Left hindlimb (tissue), 1 donor: ENCODE data around the gene CEL.
A peak's percentile ranks its signal among the peaks of the same experiment; 100 is the strongest.

Experiments
- DNase-seq: peaks from one replicate; pipeline ENCODE4 v3.0.0-alpha.2; 2018

CEL gene

DNA sequence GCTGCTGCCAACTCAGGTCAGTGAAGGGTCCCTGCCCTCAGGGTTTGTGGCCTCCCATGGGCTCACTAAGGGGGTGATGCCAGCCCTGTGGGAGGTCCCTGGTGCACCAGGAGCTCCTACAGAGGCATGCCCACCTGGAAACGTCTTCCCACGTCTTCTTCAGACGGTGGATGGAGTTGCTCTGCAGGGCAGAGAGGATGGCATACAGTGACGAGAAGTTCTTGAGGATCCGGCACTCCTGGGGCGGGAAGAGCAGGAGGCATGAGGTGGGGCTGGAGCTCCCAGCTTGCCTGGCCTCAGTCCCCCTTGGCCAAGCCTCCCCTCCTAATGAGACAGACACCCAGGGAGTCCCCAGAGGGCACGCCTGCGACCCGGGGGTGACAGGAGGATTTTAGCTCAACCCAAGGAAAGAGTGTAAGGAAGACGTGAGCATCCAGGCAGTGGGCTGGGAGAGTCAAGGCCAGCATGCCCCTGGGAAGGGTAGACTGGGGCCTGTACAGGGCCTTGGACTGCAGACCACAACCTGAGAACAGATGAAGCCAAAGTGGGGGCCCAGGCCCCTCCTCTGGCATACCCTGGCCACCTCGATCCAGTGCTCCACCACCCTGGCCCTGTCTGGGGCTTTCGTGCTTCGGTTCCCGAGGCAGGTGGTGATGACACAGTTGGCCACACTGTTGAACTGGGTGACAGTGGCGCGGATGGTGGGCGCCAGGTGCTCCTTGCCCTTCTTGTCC lies 44.9 kb downstream of the CEL start:
- DNase-seq = peak; percentile 12

DNA sequence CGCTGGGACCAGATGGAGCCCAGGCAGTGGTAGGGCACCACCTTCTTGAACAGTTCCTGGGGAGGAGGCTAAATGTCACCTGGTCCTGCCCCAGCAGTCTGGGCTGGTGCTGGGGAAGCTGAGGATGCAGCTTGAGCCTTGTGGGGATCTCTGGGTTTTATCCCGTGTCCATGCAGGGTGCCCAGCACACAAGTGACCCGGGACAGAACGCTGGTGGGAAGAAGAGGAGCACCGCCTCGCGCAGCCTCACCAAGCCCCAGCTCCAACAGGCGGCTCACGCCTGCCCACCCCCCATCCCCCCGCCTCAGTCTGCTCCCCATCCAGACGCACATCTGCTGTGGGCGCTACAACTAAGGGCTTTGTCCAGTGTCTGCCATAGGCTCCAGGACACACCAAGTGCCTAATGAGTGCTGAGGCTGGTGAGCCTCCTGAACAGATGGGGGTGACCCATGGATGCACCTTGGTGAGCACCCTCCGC lies 45.5 kb downstream of the CEL start:
- DNase-seq = peak; percentile 8

DNA sequence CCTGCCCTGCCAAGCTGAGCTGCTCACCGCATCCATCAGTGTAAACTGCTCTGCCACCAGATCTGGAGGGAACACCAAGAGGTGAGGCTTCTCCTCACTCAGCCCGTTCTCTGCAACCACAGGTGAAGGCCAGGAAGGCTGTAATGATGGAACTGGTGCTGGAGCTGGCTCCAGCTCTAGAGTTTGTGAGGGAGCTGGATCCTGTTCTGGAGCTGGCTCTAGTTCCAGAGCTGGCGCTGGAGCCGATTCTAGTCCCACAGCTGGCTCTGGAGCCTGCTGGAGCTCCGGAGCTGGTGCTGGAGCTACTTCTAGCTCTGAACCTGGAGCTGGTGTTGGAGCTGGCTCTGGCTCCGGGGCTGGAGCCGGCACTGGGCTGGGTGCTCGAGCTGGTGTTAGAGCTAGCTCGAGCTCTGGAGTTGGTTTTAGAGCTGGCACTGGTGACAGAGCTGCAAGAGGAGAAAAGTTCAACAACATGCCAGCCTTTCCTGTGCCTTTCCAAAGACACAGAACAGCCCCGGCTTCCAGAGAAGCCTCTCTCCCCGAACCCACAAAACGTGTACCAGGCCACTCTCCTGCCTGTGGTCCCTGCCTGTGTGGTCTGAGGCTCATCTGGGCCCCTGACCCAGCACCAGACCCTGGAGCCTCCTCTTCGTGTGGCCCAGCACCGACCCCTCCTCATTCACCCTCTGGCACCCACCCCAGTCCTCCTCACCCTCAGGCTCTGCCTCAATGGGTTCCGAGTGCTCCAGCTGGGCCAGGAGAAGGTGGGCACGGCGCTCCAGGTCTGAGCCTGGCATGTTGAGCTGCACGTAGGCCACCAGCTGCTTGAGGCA lies 46.4 kb downstream of the CEL start:
- no peak for DNase-seq

DNA sequence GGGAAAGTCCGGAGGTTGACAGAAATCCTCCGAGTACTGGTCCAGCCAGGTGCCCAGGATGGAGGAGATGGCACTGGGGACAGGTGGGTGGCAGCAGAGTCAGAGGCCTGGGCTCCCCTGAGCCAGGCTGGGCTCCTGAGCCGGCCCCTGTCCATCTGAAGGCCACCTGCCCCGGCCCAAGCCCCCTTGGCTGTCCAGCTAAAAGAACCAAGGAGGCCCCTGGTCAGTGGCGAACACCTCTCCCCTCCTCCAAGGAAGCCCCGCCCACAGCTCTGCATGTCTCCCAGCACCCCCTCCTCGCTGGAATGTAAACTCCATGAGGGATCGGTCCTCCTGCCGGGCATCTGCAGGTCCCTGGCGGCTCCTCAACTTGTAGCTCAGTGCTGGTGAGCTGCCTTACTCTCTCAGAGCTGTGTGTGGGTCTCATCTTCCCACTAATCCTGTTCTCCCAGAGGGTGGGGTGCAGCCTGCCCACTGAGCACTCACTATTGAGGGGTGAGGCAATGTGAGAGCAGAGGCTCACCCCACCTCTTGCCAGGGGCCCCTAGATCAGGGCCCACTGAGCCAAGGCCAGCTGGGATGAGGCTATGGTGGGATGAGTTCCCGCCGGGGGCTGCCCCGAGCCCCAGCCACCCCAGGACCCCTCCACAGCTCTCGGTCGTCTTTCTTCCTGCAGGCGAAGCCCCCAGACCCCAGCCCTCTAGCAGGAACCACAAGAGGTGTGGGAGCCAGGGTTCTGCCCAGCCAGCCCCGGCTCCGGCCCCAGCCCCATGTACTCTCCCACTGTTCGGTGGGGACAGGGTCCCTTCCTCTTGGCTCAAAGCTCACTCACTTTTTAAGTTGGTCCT lies 47.2 kb downstream of the CEL start:
- peak; percentile 17 for DNase-seq

DNA sequence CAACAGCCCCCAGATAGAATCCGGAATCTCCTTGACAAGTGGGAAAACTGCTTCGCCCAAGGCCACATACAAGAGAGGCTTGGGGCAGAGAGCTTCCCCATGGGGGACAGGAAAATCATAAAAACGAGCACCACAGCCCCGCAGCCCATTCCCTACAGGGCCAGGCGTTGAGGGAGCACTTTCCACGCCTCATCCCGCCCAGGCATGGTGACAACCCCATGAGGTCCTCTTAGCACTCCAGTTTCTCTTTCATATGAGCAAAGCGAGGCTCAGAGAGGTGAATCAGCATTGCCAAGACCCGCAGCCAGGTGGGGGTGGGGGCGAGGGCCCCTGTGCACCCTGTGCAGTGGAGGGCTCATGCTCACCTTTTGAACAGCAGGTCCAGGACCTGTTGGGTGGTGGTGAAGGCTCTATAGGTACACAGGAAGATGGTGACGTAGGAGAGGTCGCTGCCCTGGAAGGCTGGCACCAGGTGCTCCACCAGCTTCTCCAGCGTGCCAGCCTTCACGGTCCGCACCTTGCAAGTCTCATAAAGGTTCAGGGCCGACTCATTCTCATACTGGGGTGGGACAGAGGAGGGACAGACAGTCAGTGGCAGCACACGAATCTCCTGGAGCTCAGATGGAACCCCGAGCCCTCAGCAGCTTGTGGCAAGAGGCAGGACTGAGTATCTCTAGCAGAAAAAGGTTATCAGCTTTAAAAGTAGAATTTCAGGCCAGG lies 48.3 kb downstream of the CEL start:
- DNase-seq = peak; percentile 17

DNA sequence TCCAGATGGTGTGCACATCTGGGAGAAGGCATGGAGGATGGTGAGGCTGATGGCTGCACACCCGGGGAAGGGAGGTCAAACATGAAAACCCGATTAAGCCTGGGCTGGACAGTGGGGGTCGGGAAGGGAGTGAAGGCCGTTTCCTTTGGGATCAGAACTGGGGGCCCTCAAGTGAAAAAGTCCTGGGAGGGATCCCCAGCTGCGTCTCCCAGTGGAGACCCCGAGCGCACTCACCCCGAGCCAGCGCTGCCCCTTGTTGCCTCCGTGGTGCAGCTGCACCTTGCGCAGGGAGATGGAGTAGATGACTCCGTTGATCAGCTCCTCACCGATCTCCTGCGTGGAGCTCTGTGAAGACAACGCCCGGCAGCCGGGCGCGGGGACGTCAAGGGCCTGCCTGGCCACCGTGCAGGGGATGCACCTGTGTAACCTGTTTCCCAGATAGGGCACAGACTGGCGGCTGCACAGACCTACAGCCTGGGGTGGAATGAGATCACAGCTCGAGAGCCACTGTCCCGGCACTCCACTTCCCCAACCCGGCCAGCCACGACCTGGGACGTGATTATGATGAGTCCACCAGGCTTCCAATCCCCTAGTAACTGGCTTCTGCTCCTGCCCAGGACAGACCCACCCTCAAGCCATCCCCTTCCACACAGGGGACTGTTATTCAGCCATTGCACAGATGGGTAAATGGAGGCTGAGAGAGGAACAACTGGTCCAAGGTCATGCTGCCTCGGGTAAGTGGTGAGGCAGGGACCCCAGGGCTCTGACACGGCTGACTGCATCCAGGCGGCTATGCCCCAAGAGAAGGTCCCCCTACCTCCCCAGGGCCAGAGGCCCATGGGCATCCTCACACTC lies 50.3 kb downstream of the CEL start:
- peak; percentile 17 for DNase-seq

DNA sequence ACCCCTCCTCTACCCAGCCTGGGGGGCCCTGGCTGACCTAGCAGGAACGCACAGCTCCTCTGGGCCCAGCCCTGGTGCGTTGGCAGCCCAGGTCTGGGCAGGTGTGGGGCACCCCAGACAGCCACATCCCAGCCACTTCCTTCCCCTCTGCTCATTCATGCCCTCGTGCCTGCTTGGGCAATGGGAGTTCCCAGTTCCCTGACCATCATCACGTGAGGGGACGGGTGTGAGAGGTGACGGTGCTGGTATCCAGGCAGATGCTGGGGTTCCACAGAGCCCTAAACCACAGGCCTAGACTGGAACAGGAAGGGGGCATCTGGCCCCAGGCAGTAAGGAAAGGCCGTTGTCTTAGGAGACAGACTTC lies 50.9 kb downstream of the CEL start:
- DNase-seq = peak; percentile 47

DNA sequence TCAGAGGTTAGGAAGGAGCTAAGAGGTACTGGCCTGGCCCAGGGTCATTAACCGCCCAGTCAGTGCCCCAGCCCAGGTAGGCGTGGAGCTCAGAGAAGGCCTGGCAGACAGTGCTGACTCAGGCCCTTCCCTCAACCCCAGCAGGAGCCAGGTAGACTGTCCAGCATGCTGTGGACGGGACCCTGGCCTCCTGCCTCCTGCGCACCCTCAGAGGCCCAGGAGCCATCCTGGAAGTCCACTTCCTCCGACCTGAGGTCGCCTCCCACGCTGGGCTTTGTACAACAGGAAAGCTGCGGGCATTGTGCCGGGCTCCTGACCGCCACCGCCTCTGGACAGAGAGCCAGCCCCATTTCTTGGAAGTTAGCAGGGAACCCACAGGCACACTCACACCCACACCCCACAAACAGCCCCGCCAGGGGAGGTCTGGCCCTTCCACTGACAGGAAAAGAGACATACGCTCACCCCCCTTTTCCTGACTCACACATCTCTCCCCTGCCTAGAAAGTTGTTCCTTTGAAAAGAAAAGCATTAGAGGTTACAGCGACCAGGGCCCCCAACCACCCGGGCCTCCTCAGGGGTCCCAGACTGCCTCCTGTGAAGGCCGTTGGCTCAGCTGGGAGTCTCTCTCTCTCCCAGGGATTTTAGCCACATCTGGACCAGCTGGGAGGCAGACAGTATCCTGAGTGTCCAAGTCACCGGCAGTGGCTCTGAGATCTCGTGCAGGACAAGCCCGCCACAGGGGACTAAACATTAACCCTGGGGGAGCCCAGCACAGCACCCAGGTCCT lies 51.6 kb downstream of the CEL start:
- peak; percentile 54 for DNase-seq

DNA sequence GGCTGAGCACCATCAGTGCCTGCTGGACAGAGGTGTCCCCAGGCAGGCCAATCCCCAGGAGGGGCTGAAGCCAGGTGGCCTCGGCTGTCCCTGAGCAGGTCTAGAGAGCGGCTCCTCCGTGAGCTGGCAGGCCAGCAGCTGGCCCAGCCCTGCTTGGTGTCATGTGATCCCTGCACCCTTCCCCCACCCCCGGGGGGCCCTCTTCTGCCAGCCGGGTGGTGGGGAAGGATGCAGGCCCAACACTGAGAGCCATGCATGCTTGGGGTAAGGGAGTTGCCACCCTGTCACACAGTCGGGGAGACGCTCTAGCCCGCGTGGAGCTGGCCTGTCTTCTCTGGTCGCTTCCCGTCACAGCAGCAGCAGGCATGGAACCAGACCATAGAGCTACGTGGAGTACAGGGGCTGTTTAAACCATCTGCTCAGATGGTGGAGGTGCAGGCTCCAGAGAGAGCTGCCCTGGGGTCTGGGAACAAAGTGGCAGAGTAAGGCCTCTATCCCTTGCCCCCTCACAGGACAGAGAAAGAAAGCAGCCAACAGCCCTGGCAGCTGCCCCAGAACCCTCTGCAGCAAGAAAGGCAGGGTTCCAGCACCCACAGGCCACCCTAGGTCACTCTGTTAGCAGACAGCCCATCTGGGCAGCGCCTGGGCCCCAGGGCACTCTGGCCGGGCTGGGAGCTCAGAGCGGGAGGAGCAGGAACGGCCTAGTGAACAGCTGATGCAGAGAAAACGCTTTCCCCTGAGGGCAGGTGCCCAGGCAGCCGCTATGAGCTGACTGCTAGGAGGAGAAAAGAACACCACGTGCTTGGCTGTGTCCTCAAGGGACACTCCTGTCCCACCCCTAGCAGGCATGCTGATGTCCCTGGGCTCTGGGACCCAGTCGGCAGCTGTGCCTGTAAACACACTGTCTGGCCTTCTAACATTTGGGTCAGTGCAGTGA lies 52.4 kb downstream of the CEL start:
- DNase-seq = peak; percentile 64

DNA sequence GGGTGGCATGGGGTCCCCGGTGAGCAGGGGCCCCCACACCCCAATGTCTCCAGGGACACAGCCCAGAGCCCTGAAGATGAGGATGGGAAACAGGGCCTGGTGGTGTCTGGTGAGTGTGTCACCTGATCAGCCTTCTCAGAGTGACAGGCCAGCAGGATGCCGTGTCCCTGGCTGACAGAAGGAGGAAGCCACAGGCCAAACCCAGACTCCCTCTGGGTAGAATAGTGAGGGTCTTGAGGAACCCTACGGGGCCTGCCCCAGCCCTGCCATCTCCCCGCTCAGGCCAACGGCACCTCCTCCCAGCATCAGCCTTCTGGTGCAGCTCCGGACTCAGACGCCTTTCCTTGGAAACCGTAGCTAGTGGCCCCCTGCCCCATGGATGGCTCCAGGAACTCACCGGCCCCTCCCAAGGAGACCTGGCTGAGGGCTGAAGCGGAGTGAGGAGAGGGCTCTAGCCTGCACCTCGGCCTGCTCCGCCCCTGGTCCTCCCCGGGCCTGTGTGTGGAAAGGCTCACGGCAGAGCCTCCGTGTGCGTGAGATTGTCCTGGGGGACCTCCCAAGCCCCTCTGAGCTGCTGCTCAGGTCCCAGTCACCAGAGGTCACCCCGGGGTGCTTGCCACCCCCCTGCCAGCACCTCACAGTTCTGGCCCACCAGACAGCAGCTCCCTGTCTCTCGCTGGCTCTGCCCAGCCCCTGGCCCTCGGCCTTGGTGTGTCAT lies 53.3 kb downstream of the CEL start:
- peak; percentile 34 for DNase-seq

DNA sequence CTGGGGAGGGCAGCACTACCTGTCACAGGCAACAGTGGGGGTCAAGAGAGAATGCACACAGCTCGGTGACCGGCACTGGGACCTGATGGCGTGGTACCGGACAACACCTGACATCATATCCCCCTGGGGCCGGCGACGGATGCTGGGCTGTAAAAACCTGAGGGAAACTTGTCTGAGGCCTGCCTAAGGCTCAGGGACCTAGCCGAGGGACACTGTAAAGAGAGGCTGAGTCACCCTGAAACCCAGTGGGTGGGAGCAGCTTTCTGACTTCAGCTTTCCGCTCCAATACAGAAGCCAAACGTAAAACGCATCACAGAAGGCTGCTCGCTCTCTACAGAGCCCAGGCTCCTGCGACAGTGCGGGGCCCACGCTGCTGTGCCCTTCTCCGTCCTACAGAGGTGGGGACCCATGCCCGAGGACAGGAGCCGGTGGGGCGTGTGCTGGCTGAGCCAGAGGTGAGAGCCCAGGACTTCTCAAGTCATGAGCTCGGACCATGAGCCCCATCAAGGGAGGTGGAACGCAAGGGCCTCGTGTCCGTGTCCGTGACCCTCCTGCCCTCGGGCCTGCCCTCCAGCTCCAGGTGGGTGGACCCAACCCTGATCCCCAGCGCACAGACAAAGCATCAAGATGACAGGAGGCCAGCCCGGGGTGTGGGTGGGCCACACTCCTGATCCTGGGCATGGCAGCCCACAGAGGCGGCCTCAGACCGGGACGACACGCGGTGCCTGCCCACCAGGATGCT lies 54.0 kb downstream of the CEL start:
- DNase-seq = peak; percentile 15

DNA sequence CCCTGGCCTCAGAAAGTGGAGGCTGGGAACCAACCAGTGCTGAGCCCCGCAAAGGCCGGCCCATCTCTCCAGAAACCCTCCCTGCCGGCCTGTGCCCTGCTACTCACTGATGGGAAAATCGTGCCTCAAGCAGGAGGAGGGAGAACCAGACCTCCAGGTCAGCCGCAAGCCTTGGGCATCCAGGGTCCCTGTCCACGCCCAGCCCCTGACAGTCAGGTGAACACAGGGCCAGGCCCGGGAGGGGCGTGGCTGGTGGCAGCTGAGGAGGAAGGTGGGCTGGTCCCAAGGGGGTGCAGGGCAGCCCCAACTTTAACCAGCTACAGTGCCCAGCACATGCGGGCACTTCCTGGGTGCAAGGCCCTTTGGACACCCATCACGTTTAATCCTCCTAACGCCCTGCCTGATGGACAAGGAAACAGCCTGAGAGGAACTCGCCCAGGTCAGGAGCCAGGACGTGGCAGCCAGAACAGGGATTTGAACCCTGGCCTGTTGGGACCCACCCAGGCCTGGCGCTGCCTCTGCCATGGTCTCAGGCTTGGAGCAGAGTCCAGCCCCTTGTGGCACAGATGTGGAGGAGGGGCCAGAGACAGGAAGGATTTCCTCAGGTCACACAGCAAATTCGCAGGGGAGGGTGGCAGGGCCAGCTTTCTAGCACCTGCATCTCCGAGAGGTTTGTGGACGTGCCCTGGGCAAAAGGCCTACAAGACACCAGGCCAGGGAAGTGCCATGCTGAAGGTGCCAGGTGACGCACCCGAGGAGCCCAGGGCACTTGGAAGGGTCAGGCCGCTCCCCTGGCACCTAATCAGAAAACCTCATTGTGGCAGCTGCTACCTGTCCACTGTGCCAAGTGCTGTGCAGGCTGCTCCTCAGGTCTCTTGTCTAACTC lies 54.8 kb downstream of the CEL start:
- peak; percentile 36 for DNase-seq

DNA sequence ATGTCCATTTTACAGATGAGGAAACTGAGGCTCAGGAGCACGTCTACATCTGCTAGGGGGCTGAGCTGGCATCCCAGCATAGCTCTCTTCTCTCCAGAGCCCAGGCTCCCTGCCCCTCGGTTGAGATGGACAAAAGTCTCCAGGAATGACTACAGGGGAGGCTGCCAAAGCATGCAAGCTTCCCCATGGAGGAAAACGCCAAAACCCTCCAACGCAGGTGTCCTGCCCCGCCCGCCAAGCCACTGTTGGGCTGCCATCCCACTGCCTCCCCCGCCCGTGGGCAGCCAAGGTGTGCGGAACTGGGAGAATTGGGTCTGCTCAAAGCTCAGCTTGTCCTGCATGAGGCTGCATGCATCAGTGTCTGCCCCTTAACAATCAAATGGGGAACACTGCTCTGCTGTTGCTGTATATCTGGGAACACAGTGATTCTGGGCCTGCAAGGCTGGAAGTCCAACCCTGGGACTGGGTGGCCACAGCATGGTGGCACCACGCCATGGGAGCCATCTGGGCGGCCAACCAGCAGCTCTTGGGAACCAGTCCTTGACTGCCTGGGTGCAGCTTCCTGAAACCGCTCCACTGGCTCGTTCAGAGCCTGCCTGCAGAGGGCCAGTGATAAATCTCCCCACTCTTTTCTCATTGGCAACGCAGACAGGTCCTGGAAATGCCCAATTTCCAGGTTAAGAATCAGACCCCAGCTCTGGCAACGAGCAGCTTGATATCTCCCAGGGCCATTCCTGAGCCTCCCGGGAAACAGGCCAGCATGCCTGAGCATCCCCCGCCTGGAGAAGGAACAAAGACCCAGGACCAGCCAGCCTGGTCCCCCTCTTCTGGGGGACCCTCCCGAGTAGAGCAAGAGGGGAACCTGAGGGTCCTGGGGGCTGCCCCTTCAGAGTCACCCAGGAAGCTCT lies 55.7 kb downstream of the CEL start:
- DNase-seq = peak; percentile 47

DNA sequence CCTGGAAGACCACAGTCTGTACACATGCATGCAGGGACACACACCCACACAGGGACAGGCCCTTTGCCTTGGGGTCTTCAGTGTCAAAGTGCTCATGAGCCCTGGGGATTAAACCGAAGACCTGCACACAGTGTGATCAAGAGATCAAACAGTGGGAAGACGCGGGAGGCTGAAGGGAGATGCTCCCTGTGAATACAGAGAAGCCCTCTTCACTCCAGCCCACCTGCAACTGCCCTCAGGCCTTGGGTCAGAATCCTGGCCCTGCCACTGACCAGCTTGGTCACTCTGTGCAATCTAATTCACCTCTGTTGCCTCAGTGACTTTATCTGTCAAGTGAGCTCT lies 56.4 kb downstream of the CEL start:
- peak; percentile 23 for DNase-seq

DNA sequence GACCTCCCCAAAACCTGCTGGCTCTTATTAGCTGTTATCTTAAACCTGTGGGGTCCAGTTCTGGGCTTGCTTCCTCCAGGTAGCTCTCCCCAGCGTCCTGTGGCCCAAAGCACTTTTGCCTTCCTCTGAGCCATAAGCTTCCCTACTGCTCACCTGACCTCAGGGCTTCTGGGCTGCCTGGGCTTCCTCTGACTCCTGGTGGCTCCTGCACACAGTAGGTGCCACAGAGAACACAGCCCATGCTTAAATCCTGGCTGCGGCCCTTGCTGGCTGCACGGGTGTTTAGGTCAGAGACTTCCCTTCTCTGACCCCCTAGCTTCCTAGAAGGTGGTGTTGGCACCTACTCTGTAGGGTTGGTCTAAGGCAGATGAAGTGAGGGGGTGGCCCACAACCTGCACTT lies 56.8 kb downstream of the CEL start:
- no peak for DNase-seq
